Activated CD4-positive, alpha-beta T cell treated with anti-CD3 and anti-CD28 coated beads, Interleukin-2, amount 10 ng/mL, durations not matched to agents 24 days and 14 days (primary cell): Measurements from ENCODE around the gene TMX2. TPM values are rescaled to one million over a fixed set of nuclear protein-coding genes. Genes with fewer than 3 reads are reported as not detected.
A peak's percentile ranks its signal among the peaks of the same experiment; 100 is the strongest.
"Not testable (repeated sequence)": the region's sequence is repeated elsewhere in the genome, so short reads cannot be mapped to it uniquely, and the experiment has no call there.

Experiments
- DNase-seq: peaks from one replicate; pipeline ENCODE4 v3.0.0; 2022
- H3K27ac Mint-ChIP-seq: one replicate; pipeline ENCODE4 v1.8.0; 2022; ENCODE audit warnings: mild to moderate bottlenecking, mixed read lengths
- H3K27me3 Mint-ChIP-seq: one replicate; pipeline ENCODE4 v1.8.0; 2022; ENCODE audit warnings: mixed read lengths
- H3K36me3 Mint-ChIP-seq: one replicate; pipeline ENCODE4 v1.8.0; 2022; ENCODE audit warnings: low read depth, mild to moderate bottlenecking, mixed read lengths
- H3K4me1 Mint-ChIP-seq: one replicate; pipeline ENCODE4 v1.8.0; 2021; ENCODE audit warnings: mixed read lengths
- H3K4me3 Mint-ChIP-seq: one replicate; pipeline ENCODE4 v1.8.0; 2022; ENCODE audit warnings: mild to moderate bottlenecking, moderate library complexity, mixed read lengths
- H3K9me3 Mint-ChIP-seq: one replicate; pipeline ENCODE4 v1.8.0; 2021; ENCODE audit warnings: mixed read lengths
- intact Hi-C: fragments of 100-400 bp; cut with micrococcal nuclease; formaldehyde crosslinking; loops from one replicate; pipeline ENCODE4 v1.15.1; 2023
- total RNA-seq: library from RNA; stranded (reverse); gene quantifications from 2 replicates; pipeline ENCODE4 v1.2.3, GENCODE V29; 2022

TMX2 gene
- 99.0 and 99.2 TPM in 2 replicates for total RNA-seq

DNA sequence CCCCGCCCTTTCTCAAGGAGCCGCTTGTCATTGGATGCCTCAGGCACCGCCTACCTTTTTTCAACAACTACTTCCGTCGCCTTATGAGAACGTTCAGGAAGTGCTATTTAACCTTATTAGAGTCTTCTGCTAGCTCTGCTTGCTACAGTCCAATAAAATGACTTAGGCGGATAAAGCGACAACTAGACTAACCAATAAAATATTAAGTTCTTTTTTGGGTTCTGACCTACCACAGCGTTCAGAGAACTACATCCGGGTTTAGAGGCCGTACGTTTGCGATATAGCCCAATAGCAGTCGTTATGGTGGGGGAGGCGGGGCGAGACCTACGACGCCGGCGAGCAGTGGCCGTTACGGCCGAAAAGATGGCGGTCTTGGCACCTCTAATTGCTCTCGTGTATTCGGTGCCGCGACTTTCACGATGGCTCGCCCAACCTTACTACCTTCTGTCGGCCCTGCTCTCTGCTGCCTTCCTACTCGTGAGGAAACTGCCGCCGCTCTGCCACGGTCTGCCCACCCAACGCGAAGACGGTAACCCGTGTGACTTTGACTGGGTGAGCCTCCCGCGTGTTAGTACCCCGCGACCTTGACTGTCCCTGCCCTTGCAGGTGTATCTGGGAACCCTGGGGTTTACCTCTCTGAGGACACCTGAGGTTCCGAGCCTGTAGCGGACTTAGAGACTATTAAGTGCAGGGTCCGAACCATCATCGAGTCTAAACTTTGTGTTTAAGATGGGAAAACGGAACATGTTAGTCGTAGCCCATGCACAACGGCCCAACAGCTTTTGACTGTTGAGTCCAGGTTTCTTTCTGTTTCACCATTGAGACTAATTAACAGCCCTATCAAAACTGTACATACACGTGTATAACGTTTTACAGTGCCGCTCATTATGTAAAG, at the start of gene TMX2:
TSS of gene TMX2 (plus strand) at position 338 of the 895 bp plus-strand sequence. CDS start at position 364, 26 bp downstream.
- peak; percentile 97 for DNase-seq
- Mint-ChIP-seq H3K36me3 (peaks cover 13% of the 10 kb centered on the region), H3K27me3 (no peaks in the 10 kb centered on the region), H3K4me1 (peaks cover 39% of the 10 kb centered on the region), H3K4me3 (peak within 1 kb of the TSS; percentile 95), H3K9me3 (no peaks in the 10 kb centered on the region), H3K27ac (peak within 1 kb of the TSS; percentile 96)
- intact Hi-C loops, result loop anchor here (1.0 to 2.0 kb wide), 9 partner anchors 29 to 1902 kb away; partner anchors contain the start of genes CLP1, OSBP, SELENOH and TIMM10

DNA sequence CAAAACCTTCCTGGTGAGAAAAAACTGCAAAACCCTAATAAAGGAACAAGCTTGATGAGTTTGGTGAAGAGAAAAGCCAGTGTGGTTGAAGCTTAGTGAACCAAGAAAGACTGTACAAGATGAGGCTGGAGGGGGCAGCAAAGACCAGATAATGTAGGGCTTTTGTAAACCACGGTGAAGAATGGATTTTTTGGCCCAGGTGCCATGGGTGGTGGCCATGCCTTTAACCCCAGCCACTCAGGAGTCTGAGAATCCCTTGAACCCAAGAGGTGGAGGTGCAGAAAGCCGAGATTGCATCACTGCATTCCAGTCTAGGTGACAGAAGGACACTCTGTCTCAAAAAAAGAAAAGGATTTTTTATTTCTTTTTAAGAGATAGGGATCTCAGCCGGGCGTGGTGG, 49.5 kb upstream of the TMX2 start:
- peak; percentile 68 for DNase-seq
- H3K4me1 Mint-ChIP-seq, result peaks cover 16% of the 10 kb centered on the region
- no peak overlapping the region for H3K4me3 Mint-ChIP-seq
- intact Hi-C loops, result loop anchor here (10.0 kb wide), 1 partner anchor 862 kb away; no protein-coding TSS in a partner anchor
- H3K27ac Mint-ChIP-seq, result no peak overlapping the region
- no peaks in the 10 kb centered on the region for H3K27me3 Mint-ChIP-seq
- no peaks in the 10 kb centered on the region for H3K9me3 Mint-ChIP-seq
- peaks cover 36% of the 10 kb centered on the region for H3K36me3 Mint-ChIP-seq

GRCh38 chr11:57663975-57664374, 48.4 kb upstream of the TMX2 start:
- Mint-ChIP-seq H3K27me3 (no peaks in the 10 kb centered on the region), H3K27ac (no peak overlapping the region), H3K36me3 (peaks cover 39% of the 10 kb centered on the region), H3K4me3 (no peak overlapping the region), H3K4me1 (peaks cover 14% of the 10 kb centered on the region), H3K9me3 (no peaks in the 10 kb centered on the region)
- intact Hi-C loops, result loop anchor here (10.0 kb wide), 1 partner anchor 861 kb away; no protein-coding TSS in a partner anchor
- no peak for DNase-seq

- peak; percentile 97 for DNase-seq
- H3K27ac Mint-ChIP-seq, result peak overlapping the region; percentile 97
- peaks cover 27% of the 10 kb centered on the region for H3K36me3 Mint-ChIP-seq
- H3K4me3 Mint-ChIP-seq, result peak overlapping the region; percentile 86
- intact Hi-C loops, result loop anchor here (1.0 to 10.0 kb wide), 9 partner anchors 10 to 1475 kb away; partner anchors contain the start of genes CLP1, FAM111A, MED19 and P2RX3
- no peaks in the 10 kb centered on the region for H3K9me3 Mint-ChIP-seq
- no peaks in the 10 kb centered on the region for H3K27me3 Mint-ChIP-seq
- peaks cover 31% of the 10 kb centered on the region for H3K4me1 Mint-ChIP-seq
These were observed 45.2 kb upstream of the TMX2 start for GRCh38 chr11:57667117-57667735.

GRCh38 chr11:57667736-57668433, 44.5 kb upstream of the TMX2 start, which contains the start of gene ZDHHC5:
Gene ZDHHC5 (plus strand): TSS chr11:57668114. CDS start chr11:57673091, 4,977 bp downstream.
- H3K36me3 Mint-ChIP-seq, result peaks cover 25% of the 10 kb centered on the region
- H3K9me3 Mint-ChIP-seq, result no peaks in the 10 kb centered on the region
- peak within 1 kb of the TSS; percentile 97 for H3K27ac Mint-ChIP-seq
- intact Hi-C loops, result loop anchor here (1.0 to 10.0 kb wide), 11 partner anchors 11 to 1474 kb away; partner anchors contain the start of genes CLP1, FAM111A, MED19 and P2RX3
- H3K27me3 Mint-ChIP-seq, result no peaks in the 10 kb centered on the region
- peak; percentile 100 for DNase-seq
- peaks cover 35% of the 10 kb centered on the region for H3K4me1 Mint-ChIP-seq
- peak within 1 kb of the TSS; percentile 86 for H3K4me3 Mint-ChIP-seq

DNA sequence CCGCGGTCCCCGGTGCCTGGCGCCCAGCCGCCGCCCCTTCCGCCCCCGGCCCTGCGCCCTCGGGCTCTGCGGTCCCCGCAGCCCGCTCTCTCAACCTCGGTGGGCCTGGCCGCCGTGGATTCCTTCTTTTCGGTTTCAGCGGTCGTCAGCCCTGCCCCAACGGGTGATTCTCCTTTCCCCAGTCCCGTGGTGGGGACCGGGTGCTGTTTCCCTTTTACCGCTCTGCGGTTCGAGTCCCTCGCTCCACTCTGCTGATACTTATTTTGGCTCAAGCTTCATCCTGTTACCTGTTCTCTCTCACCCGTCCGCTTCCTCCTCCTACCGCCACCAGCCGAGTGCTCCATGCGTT, 44.0 kb upstream of the TMX2 start:
- H3K4me1 Mint-ChIP-seq, result peaks cover 39% of the 10 kb centered on the region
- H3K4me3 Mint-ChIP-seq, result peak overlapping the region; percentile 86
- H3K9me3 Mint-ChIP-seq, result no peaks in the 10 kb centered on the region
- no peaks in the 10 kb centered on the region for H3K27me3 Mint-ChIP-seq
- no peak for DNase-seq
- peaks cover 30% of the 10 kb centered on the region for H3K36me3 Mint-ChIP-seq
- intact Hi-C loops, result loop anchor here (1.0 to 10.0 kb wide), 5 partner anchors 12 to 1474 kb away; partner anchors contain the start of genes FAM111A, P2RX3 and SSRP1
- peak overlapping the region; percentile 97 for H3K27ac Mint-ChIP-seq

DNA sequence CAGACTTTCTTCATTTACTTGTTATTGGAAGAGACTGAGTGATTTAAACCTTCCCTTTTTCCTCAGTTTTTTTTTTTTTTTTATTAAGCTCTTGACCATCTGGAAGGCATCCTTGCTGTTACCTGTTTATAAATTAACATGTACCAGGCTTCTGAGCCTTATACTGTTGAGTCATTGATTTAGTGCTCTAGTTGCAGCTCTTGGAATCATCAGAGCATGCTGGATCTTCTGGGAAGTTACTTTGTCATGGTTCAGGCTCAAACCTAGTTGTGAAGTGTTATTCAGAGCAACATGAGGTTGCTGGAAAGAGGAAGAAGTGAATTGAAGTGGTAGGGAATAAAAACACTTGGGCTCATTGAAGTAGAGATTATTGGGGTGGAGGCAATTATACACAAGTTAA, 38.1 kb upstream of the TMX2 start:
- no peaks in the 10 kb centered on the region for H3K9me3 Mint-ChIP-seq
- DNase-seq, result no peak
- H3K36me3 Mint-ChIP-seq, result peaks cover 54% of the 10 kb centered on the region
- H3K27me3 Mint-ChIP-seq, result no peaks in the 10 kb centered on the region
- H3K4me1 Mint-ChIP-seq, result peaks cover 57% of the 10 kb centered on the region
- H3K27ac Mint-ChIP-seq, result no peak overlapping the region
- intact Hi-C loops, result no loop called here
- H3K4me3 Mint-ChIP-seq, result no peak overlapping the region

GRCh38 chr11:57675176-57675941, 37.0 kb upstream of the TMX2 start:
- H3K4me3 Mint-ChIP-seq, result no peak overlapping the region
- peaks cover 53% of the 10 kb centered on the region for H3K4me1 Mint-ChIP-seq
- no peaks in the 10 kb centered on the region for H3K27me3 Mint-ChIP-seq
- DNase-seq, result no peak
- no peaks in the 10 kb centered on the region for H3K9me3 Mint-ChIP-seq
- H3K36me3 Mint-ChIP-seq, result peaks cover 57% of the 10 kb centered on the region
- H3K27ac Mint-ChIP-seq, result peak overlapping the region; percentile 56
- intact Hi-C loops, result no loop called here

GRCh38 chr11:57679396-57679795, 33.0 kb upstream of the TMX2 start:
- no peaks in the 10 kb centered on the region for H3K27me3 Mint-ChIP-seq
- intact Hi-C loops, result no loop called here
- peaks cover 43% of the 10 kb centered on the region for H3K4me1 Mint-ChIP-seq
- no peaks in the 10 kb centered on the region for H3K9me3 Mint-ChIP-seq
- no peak overlapping the region for H3K27ac Mint-ChIP-seq
- peaks cover 61% of the 10 kb centered on the region for H3K36me3 Mint-ChIP-seq
- H3K4me3 Mint-ChIP-seq, result no peak overlapping the region
- DNase-seq, result no peak

DNA sequence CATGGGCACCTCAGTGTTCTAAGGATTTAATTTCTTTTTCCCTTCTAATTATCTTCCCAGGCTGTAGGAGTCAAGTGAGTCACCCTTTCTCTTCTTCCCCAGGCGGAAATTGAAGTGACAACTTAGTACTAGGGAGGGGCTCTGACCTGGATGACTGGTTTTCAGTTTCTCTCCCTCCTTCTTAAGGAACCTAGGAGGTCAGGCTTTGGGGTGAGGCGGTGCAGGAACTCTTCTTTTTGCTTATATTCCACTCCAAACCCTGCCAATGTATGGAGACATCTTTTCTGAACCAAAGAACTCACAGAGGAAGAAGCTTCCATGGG, 31.9 kb upstream of the TMX2 start:
- intact Hi-C loops, result loop anchor here (1.0 kb wide), 1 partner anchor 12 kb away; the partner anchor contains the start of gene ZDHHC5
- peak overlapping the region; percentile 83 for H3K27ac Mint-ChIP-seq
- no peak for DNase-seq
- H3K4me3 Mint-ChIP-seq, result peak overlapping the region; percentile 2
- no peaks in the 10 kb centered on the region for H3K27me3 Mint-ChIP-seq
- no peaks in the 10 kb centered on the region for H3K9me3 Mint-ChIP-seq
- peaks cover 62% of the 10 kb centered on the region for H3K36me3 Mint-ChIP-seq
- peaks cover 36% of the 10 kb centered on the region for H3K4me1 Mint-ChIP-seq

DNA sequence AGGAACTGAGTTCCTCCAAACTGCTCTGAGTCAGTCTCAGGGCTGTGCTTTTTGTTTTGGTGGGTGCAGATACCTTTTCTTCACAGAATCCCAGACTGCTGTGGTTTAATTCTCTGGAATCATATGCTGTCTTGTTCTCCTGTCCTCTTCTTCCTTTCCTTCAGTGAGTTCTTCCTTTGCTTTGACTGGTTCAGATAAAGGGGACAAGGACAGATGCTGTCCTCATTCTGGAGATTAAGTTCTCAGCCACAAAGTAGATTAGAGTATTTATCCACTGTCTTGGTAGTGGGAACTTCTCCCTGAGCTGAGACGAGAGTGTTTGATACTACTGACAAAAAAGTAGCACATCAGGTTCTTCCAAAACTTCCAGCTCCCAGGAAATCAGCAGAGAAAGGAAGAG, 31.2 kb upstream of the TMX2 start:
- intact Hi-C loops, result no loop called here
- H3K9me3 Mint-ChIP-seq, result no peaks in the 10 kb centered on the region
- DNase-seq, result no peak
- no peak overlapping the region for H3K4me3 Mint-ChIP-seq
- peaks cover 30% of the 10 kb centered on the region for H3K4me1 Mint-ChIP-seq
- peak overlapping the region; percentile 38 for H3K27ac Mint-ChIP-seq
- H3K36me3 Mint-ChIP-seq, result peaks cover 60% of the 10 kb centered on the region
- no peaks in the 10 kb centered on the region for H3K27me3 Mint-ChIP-seq

GRCh38 chr11:57690474-57690873, 21.9 kb upstream of the TMX2 start:
- H3K27me3 Mint-ChIP-seq, DNase-seq, H3K27ac Mint-ChIP-seq, H3K4me3 Mint-ChIP-seq, intact Hi-C loops, H3K9me3 Mint-ChIP-seq, H3K4me1 Mint-ChIP-seq: not testable (repeated sequence)
- H3K36me3 Mint-ChIP-seq, result peaks cover 62% of the 10 kb centered on the region

DNA sequence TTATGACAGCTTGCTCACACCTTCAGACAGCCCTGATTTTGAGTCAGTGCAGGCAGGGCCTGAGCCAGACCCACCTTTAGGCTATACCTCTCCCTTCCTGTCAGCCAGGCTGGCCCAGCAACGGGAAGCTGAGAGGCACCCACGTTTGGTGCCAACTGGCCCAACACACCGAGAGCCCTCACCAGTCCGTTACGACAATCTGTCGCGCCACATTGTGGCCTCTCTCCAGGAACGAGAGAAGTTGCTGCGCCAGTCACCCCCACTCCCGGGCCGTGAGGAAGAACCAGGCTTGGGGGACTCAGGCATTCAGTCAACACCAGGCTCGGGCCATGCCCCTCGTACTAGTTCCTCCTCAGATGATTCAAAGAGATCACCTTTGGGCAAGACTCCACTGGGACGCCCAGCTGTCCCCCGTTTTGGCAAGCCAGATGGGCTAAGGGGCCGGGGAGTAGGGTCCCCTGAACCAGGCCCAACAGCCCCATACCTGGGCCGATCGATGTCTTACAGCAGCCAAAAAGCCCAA, 13.5 kb upstream of the TMX2 start:
- H3K27me3 Mint-ChIP-seq, result no peaks in the 10 kb centered on the region

More for the DNA sequence above, 13.5 kb upstream of the TMX2 start:
- intact Hi-C loops, result no loop called here
- DNase-seq, result no peak
- H3K4me3 Mint-ChIP-seq, result no peak overlapping the region
- peaks cover 59% of the 10 kb centered on the region for H3K36me3 Mint-ChIP-seq
- no peaks in the 10 kb centered on the region for H3K9me3 Mint-ChIP-seq
- no peak overlapping the region for H3K27ac Mint-ChIP-seq
- H3K4me1 Mint-ChIP-seq, result no peaks in the 10 kb centered on the region
